Esophagus muscularis mucosa (tissue), 4 donors: ENCODE results near the gene ZNF740. TPM values are rescaled to one million over a fixed set of nuclear protein-coding genes. Genes with fewer than 3 reads are reported as not detected.

Experiments used
- DNase-seq: peaks from one replicate; pipeline ENCODE4 v3.0.0-alpha.2; 2017; ENCODE audit errors: extremely low spot score
- H3K27ac ChIP-seq, 4 donors: fragments of 200-600 bp; sonication (generic); replicated peaks in 1 of 4; 1 replicate in 3 of 4; 2 replicates in 1 of 4; pipeline ENCODE4 v1.5.1; 2016 to 2019; ENCODE audit warnings: mild to moderate bottlenecking in 1 of 4
- H3K27me3 ChIP-seq, 4 donors: fragments of 200-600 bp; sonication (generic); one replicate each; pipeline versions ENCODE4 v1.5.1 to v1.6.0; 2016 to 2019
- H3K36me3 ChIP-seq, 4 donors: fragments of 200-600 bp; sonication (generic); one replicate each; pipeline ENCODE4 v1.5.1; 2016 to 2019
- H3K4me1 ChIP-seq, 4 donors: fragments of 200-600 bp; sonication (generic); one replicate each; pipeline ENCODE4 v1.5.1; 2016 to 2019
- H3K4me3 ChIP-seq, 4 donors: fragments of 200-600 bp; sonication (generic); 1 replicate in 2 of 4; 2 replicates in 2 of 4; pipeline ENCODE4 v1.5.1; 2016 to 2019; ENCODE audit warnings: mild to moderate bottlenecking in 4 of 4, moderate library complexity in 1 of 4
- H3K9me3 ChIP-seq, 4 donors: fragments of 200-600 bp; sonication (generic); 1 replicate in 3 of 4; 2 replicates in 1 of 4; pipeline ENCODE4 v1.5.1; 2016 to 2019
- CTCF ChIP-seq, 3 experiments: fragments of 200-600 bp in 2 of 3; fragments of 450-650 bp in 1 of 3; sonication (generic) in 2 of 3; IDR thresholded peaks; one replicate each; pipeline ENCODE4 v1.5.1; 2017 to 2019; ENCODE audit warnings: antibody characterized with exemption in 3 of 3, mild to moderate bottlenecking in 2 of 3, moderate library complexity in 1 of 3
- EP300 ChIP-seq: sonication (generic); formaldehyde crosslinking; IDR thresholded peaks from one replicate; pipeline ENCODE4 v1.6.1; 2017; ENCODE audit warnings: antibody characterized with exemption
- POLR2A ChIP-seq: fragments of 450-650 bp; IDR thresholded peaks from one replicate; pipeline ENCODE4 v1.6.1; 2017; ENCODE audit warnings: antibody characterized with exemption, moderate library complexity, mild to moderate bottlenecking, low read depth
- POLR2AphosphoS5 ChIP-seq, 2 donors: sonication (generic); formaldehyde crosslinking; IDR thresholded peaks; one replicate each; pipeline ENCODE4 v1.6.1; 2017; ENCODE audit warnings: antibody characterized with exemption in 2 of 2
- WGBS: methylation state at CpG from one replicate; pipeline ENCODE4 v1.1.5; 2018; 5-methylcytosine and 5-hydroxymethylcytosine counted together
- intact Hi-C: fragments of 100-400 bp; cut with DNase I; formaldehyde crosslinking; loops from one replicate; pipeline ENCODE4 v1.15.1; 2023
- total RNA-seq, 4 donors: library from RNA; depleted of rRNA; stranded (reverse); fragments of >200 nt; gene quantifications; one replicate each; pipeline versions ENCODE4 v1.1.0 to v1.2.1, GENCODE V29; 2016

ZNF740 gene
- total RNA-seq, 4 donors from 2014 or later: 12.4 to 19.6 (median 15.3) TPM

GRCh38 chr12:53219956-53220693 is 39.6 kb downstream of the ZNF740 start:
- peaks cover 0 to 9% (median 4%) of the 10 kb centered on the region in 4 donors for H3K36me3 ChIP-seq
- peak overlapping the region; percentile 96 to 99 (median 98) for H3K27ac ChIP-seq
- no peak for DNase-seq
- H3K4me3 ChIP-seq: peak overlapping the region; percentile 71 to 84 (median 77)
- peaks cover 74 to 98% (median 95%) of the 10 kb centered on the region in 4 donors for H3K4me1 ChIP-seq
- intact Hi-C loops: loop anchor here (2.0 kb wide), 1 partner anchor 31 kb away; no protein-coding TSS in a partner anchor
- TF ChIP-seq POLR2A (no peak), EP300 (no peak), CTCF (IDR thresholded peaks at IDR 0.05) (no peak), POLR2AphosphoS5 (IDR thresholded peaks at IDR 0.05) (no peak)
- whole genome bisulfite sequencing: under 1% methylated on average over 34 of the region's 53 CpGs
- no peaks in the 10 kb centered on the region for H3K9me3 ChIP-seq
- H3K27me3 ChIP-seq: no peaks in the 10 kb centered on the region

GRCh38 chr12:53220694-53221202 is 40.2 kb downstream of the ZNF740 start:
- intact Hi-C loops: no loop called here

GRCh38 chr12:53221203-53222080 is 40.9 kb downstream of the ZNF740 start:
- no peaks in the 10 kb centered on the region for H3K27me3 ChIP-seq
- peaks cover 64 to 96% (median 95%) of the 10 kb centered on the region in 4 donors for H3K4me1 ChIP-seq
- H3K9me3 ChIP-seq: no peaks in the 10 kb centered on the region
- intact Hi-C loops: no loop called here
- peak overlapping the region; percentile 71 to 84 (median 77) for H3K4me3 ChIP-seq
- TF ChIP-seq POLR2A (no peak), CTCF (IDR thresholded peaks at IDR 0.05) (peak; percentile 14 to 19 (median 18)), EP300 (no peak), POLR2AphosphoS5 (IDR thresholded peaks at IDR 0.05) (peak; percentile 14 to 74)
- peaks cover 0 to 2% (median 0%) of the 10 kb centered on the region in 4 donors for H3K36me3 ChIP-seq
- 2% methylated on average over 33 of the region's 72 CpGs for WGBS
- peak overlapping the region; percentile 96 to 99 (median 98) for H3K27ac ChIP-seq
- DNase-seq: no peak

More at GRCh38 chr12:53220694-53221202, 40.2 kb downstream of the ZNF740 start:
- TF ChIP-seq POLR2AphosphoS5 (IDR thresholded peaks at IDR 0.05) (peak; percentile 61 to 75), POLR2A (no peak)
- Histone ChIP-seq H3K27ac (peak overlapping the region; percentile 96 to 99 (median 98)), H3K9me3 (no peaks in the 10 kb centered on the region), H3K4me1 (peaks cover 69 to 98% (median 95%) of the 10 kb centered on the region in 4 donors), H3K27me3 (no peaks in the 10 kb centered on the region), H3K4me3 (peak overlapping the region; percentile 71 to 84 (median 77)), H3K36me3 (peaks cover 0 to 2% (median under 1%) of the 10 kb centered on the region in 4 donors)
- 1% methylated on average over 14 of the region's 42 CpGs for WGBS
- DNase-seq: peak; percentile 97

- Histone ChIP-seq H3K4me3 (peak overlapping the region; percentile 71 to 84 (median 77)), H3K9me3 (no peaks in the 10 kb centered on the region), H3K27me3 (no peaks in the 10 kb centered on the region), H3K36me3 (peaks cover 0 to 10% (median 3%) of the 10 kb centered on the region in 4 donors), H3K4me1 (peaks cover 56 to 92% (median 89%) of the 10 kb centered on the region in 4 donors), H3K27ac (peak overlapping the region; percentile 96 to 99 (median 98))
- intact Hi-C loops: no loop called here
- TF ChIP-seq CTCF (IDR thresholded peaks at IDR 0.05): no peak
- TF ChIP-seq EP300: no peak
- no peak for TF ChIP-seq POLR2AphosphoS5 (IDR thresholded peaks at IDR 0.05)
- no peak for TF ChIP-seq POLR2A
- DNase-seq: no peak
- 42% methylated on average over 5 of the region's 5 CpGs for WGBS
These were observed 41.7 kb downstream of the ZNF740 start for GRCh38 chr12:53222170-53222721.
